Gastrocnemius medialis (tissue), 4 donors: Measurements from ENCODE around the gene GALNT10. TPM values are rescaled to one million over a fixed set of nuclear protein-coding genes. Genes with fewer than 3 reads are reported as not detected.
A peak's percentile ranks its signal among the peaks of the same experiment; 100 is the strongest.

ENCODE experiments used
- ATAC-seq, 2 donors: fragments of 150-250 bp; one replicate each; pipeline ENCODE4 v1.9.1; 2016
- DNase-seq, 2 donors: peaks; one replicate each; pipeline ENCODE4 v3.0.0-alpha.2; 2019
- H3K27ac ChIP-seq, 4 donors: fragments of 200-600 bp; sonication (generic); 1 replicate in 1 of 4; 2 replicates in 3 of 4; pipeline ENCODE4 v1.5.1; 2016 to 2018; ENCODE audit warnings: mild to moderate bottlenecking in 2 of 4, moderate library complexity in 1 of 4
- H3K27me3 ChIP-seq, 3 donors: fragments of 200-600 bp; sonication (generic) in 2 of 3; 1 replicate in 1 of 3; 2 replicates in 2 of 3; pipeline versions ENCODE4 v1.5.1 to v1.6.0; 2016 to 2019; ENCODE audit warnings: mild to moderate bottlenecking in 1 of 3, moderate library complexity in 1 of 3
- H3K36me3 ChIP-seq, 2 donors: fragments of 200-600 bp; sonication (generic) in 1 of 2; one replicate each; pipeline ENCODE4 v1.5.1; 2017 to 2018
- H3K4me1 ChIP-seq, 2 donors: fragments of 200-600 bp; sonication (generic) in 1 of 2; one replicate each; pipeline ENCODE4 v1.5.1; 2016 to 2017; ENCODE audit warnings: mild to moderate bottlenecking in 2 of 2
- H3K4me3 ChIP-seq, 4 donors: fragments of 200-600 bp; sonication (generic) in 3 of 4; 1 replicate in 1 of 4; 2 replicates in 3 of 4; pipeline ENCODE4 v1.5.1; 2016 to 2019; ENCODE audit warnings: mild to moderate bottlenecking in 2 of 4
- H3K9me3 ChIP-seq, 3 donors: fragments of 200-600 bp; sonication (generic) in 2 of 3; 1 replicate in 1 of 3; 2 replicates in 2 of 3; pipeline ENCODE4 v1.5.1; 2016 to 2019
- CTCF ChIP-seq, 5 experiments: fragments of 450-650 bp in 3 of 5; fragments of 200-600 bp in 2 of 5; sonication (generic) in 2 of 5; IDR thresholded peaks in 4 of 5; conservative IDR thresholded peaks in 1 of 5; 1 replicate in 4 of 5; 2 replicates in 1 of 5; pipeline ENCODE4 v1.5.1; 2016 to 2019; ENCODE audit warnings: antibody characterized with exemption in 5 of 5, mild to moderate bottlenecking in 3 of 5, moderate library complexity in 3 of 5
- POLR2A ChIP-seq, 2 donors: fragments of 450-650 bp; IDR thresholded peaks; one replicate each; pipeline ENCODE4 v1.6.1; 2017; ENCODE audit warnings: antibody characterized with exemption in 2 of 2, mild to moderate bottlenecking in 2 of 2, moderate library complexity in 2 of 2
- in situ Hi-C, 4 donors: fragments of 200-750 bp; cut with MboI; loops; one replicate each; pipeline versions ENCODE4 v1.15.0 to v1.8.0; 2017; ENCODE audit warnings: low sequenced_read_pairs in 4 of 4
- intact Hi-C: fragments of 100-400 bp; cut with DNase I; formaldehyde crosslinking; loops from one replicate; pipeline ENCODE4 v1.15.1; 2023; ENCODE audit warnings: low total_unique reads
- total RNA-seq, 4 donors: library from RNA; depleted of rRNA; stranded (reverse); fragments of >200 nt; gene quantifications; one replicate each; pipeline versions ENCODE4 v1.1.0 to v1.2.3, GENCODE V29; 2016

The GALNT10 gene
- total RNA-seq, 4 donors from 2014 or later = 6.1 to 9.9 (median 6.4) TPM

DNA sequence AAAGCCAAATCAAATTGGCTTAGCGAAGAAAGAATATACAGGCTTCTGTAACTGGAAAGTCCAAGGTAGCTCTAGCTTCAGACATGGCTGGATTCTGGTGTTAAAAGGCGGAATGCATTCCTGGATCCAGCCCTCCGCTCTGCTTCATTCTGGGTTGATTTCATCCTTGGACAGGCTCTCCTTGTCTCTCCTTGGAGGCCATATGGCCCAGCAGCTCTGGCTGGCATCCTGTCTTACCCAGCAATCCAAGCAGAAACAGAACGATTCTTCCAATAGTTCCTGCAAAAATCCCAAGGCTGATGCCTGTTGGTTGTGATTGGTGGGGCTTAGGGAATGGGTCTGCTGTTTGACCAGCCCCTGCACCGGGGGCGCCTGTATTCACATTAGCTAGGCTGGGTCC lies 218.3 kb downstream of the GALNT10 start:
- intact Hi-C loops = loop anchor here (10.0 kb wide), 1 partner anchor 434 kb away; no protein-coding TSS in a partner anchor
- H3K36me3 ChIP-seq = peaks cover 0 to 5% of the 10 kb centered on the region in 2 donors
- no peak overlapping the region for H3K4me3 ChIP-seq
- no peaks in the 10 kb centered on the region for H3K27me3 ChIP-seq
- TF ChIP-seq CTCF (IDR thresholded peaks at IDR 0.05 in 4 of 5, conservative IDR thresholded peaks at IDR 0.05 in 1 of 5) = no peak
- TF ChIP-seq POLR2A (IDR thresholded peaks at IDR 0.05) = no peak
- ATAC-seq (no peak), DNase-seq (no peak)
- H3K27ac ChIP-seq = no peak overlapping the region
- in situ Hi-C loops = loop anchor here in 3 of 4 donors (5.0 to 25.0 kb wide), 4 partner anchors 214 to 337 kb away; partner anchors contain the start of gene GALNT10 (in 2 of the 3)
- no peaks in the 10 kb centered on the region for H3K9me3 ChIP-seq
- H3K4me1 ChIP-seq = peaks cover 0 to 3% of the 10 kb centered on the region in 2 donors

- TF ChIP-seq CTCF (IDR thresholded peaks at IDR 0.05 in 4 of 5, conservative IDR thresholded peaks at IDR 0.05 in 1 of 5) = no peak
- no peak for TF ChIP-seq POLR2A (IDR thresholded peaks at IDR 0.05)
- in situ Hi-C loops (loop anchor here in 3 of 4 donors (5.0 to 25.0 kb wide), 4 partner anchors 215 to 337 kb away; partner anchors contain the start of gene GALNT10 (in 2 of the 3)), intact Hi-C loops (loop anchor here (10.0 kb wide), 1 partner anchor 435 kb away; no protein-coding TSS in a partner anchor)
- ATAC-seq (no peak), DNase-seq (peak in 1 of 2 donors; percentile 1)
- Histone ChIP-seq H3K4me3 (no peak overlapping the region), H3K27ac (no peak overlapping the region), H3K9me3 (no peaks in the 10 kb centered on the region), H3K27me3 (no peaks in the 10 kb centered on the region), H3K4me1 (peaks cover 0 to 3% of the 10 kb centered on the region in 2 donors), H3K36me3 (peaks cover 0 to 5% of the 10 kb centered on the region in 2 donors)
These were observed 218.8 kb downstream of the GALNT10 start for GRCh38 chr5:154409230-154409840.

DNA sequence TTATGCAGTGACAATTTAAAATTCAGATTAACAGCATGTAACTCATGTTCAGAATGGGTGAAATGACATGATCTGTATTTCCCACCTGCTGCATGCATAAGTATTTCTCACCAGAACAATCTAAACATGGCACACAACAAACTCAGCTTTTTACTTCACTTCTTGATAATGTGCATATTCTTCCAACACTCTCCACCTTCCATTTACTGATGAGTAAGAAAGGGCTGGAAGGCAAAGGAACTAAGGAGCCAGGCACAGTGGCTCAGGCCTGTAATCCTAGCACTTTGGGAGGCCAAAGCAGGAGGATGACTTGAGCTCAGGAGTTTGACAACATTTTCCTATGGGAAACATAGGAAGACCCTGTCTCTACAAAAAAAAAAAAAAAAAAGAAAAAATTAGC lies 219.5 kb downstream of the GALNT10 start:
- H3K27ac ChIP-seq = no peak overlapping the region
- ATAC-seq (no peak), DNase-seq (no peak)
- in situ Hi-C loops = loop anchor here in 1 of 4 donors (25.0 kb wide), 1 partner anchor 223 kb away; the partner anchor contains the start of gene GALNT10
- no peak overlapping the region for H3K4me3 ChIP-seq
- peaks cover 0 to 5% of the 10 kb centered on the region in 2 donors for H3K36me3 ChIP-seq
- intact Hi-C loops = no loop called here
- no peaks in the 10 kb centered on the region for H3K27me3 ChIP-seq
- no peaks in the 10 kb centered on the region for H3K9me3 ChIP-seq
- peaks cover 0 to 3% of the 10 kb centered on the region in 2 donors for H3K4me1 ChIP-seq
- TF ChIP-seq POLR2A (IDR thresholded peaks at IDR 0.05) = no peak
- TF ChIP-seq CTCF (IDR thresholded peaks at IDR 0.05 in 4 of 5, conservative IDR thresholded peaks at IDR 0.05 in 1 of 5) = no peak

- Histone ChIP-seq H3K36me3 (peaks cover 0 to 5% of the 10 kb centered on the region in 2 donors), H3K4me1 (no peaks in the 10 kb centered on the region), H3K9me3 (no peaks in the 10 kb centered on the region), H3K27me3 (no peaks in the 10 kb centered on the region), H3K4me3 (no peak overlapping the region), H3K27ac (no peak overlapping the region)
- no peak for ATAC-seq
- DNase-seq = peak in 1 of 2 donors; percentile 3
- in situ Hi-C loops (loop anchor here in 1 of 4 donors (25.0 kb wide), 1 partner anchor 223 kb away; the partner anchor contains the start of gene GALNT10), intact Hi-C loops (no loop called here)
- TF ChIP-seq CTCF (IDR thresholded peaks at IDR 0.05 in 4 of 5, conservative IDR thresholded peaks at IDR 0.05 in 1 of 5) = no peak
- no peak for TF ChIP-seq POLR2A (IDR thresholded peaks at IDR 0.05)
These were observed 220.3 kb downstream of the GALNT10 start for GRCh38 chr5:154410786-154411185.
